ENCODE measurements around the gene C16orf74.

DNA sequence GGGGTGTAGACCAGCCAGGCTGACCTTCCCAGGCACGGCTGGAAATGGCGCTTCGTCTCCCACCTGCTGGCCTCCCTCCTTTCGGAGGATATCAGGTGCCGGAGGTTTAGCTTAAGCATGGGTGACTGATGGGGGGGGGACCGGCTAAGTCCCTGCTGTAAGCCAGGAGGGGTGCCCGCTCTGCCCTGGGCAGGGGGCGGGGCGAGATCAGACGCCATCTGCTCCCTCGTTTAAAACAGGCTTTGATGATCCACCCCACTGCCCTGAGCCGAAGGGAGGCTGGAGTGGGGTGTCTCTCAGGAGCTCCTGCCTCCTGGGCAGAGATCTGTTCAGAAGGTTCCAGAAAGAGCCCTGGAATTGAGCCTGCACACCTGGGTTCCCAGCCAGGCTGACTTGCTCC is 26.0 kb downstream of the C16orf74 start:
- TF ChIP-seq, protein P1, sequence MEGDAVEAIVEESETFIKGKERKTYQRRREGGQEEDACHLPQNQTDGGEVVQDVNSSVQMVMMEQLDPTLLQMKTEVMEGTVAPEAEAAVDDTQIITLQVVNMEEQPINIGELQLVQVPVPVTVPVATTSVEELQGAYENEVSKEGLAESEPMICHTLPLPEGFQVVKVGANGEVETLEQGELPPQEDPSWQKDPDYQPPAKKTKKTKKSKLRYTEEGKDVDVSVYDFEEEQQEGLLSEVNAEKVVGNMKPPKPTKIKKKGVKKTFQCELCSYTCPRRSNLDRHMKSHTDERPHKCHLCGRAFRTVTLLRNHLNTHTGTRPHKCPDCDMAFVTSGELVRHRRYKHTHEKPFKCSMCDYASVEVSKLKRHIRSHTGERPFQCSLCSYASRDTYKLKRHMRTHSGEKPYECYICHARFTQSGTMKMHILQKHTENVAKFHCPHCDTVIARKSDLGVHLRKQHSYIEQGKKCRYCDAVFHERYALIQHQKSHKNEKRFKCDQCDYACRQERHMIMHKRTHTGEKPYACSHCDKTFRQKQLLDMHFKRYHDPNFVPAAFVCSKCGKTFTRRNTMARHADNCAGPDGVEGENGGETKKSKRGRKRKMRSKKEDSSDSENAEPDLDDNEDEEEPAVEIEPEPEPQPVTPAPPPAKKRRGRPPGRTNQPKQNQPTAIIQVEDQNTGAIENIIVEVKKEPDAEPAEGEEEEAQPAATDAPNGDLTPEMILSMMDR (IDR thresholded peaks at IDR 0.05), result no peak
- no peak for TF ChIP-seq POLR2A (IDR thresholded peaks at IDR 0.05)
